Glomerular visceral epithelial cell (primary cell): ENCODE results near the gene MAN2B2.
A peak's percentile ranks its signal among the peaks of the same experiment; 100 is the strongest.
"Not testable (repeated sequence)": the region's sequence is repeated elsewhere in the genome, so short reads cannot be mapped to it uniquely, and the experiment has no call there.

Experiments
- DNase-seq: peaks from one replicate; pipeline ENCODE4 v3.0.0-alpha.2; 2016; ENCODE audit errors: extremely low spot score

MAN2B2 gene

DNA sequence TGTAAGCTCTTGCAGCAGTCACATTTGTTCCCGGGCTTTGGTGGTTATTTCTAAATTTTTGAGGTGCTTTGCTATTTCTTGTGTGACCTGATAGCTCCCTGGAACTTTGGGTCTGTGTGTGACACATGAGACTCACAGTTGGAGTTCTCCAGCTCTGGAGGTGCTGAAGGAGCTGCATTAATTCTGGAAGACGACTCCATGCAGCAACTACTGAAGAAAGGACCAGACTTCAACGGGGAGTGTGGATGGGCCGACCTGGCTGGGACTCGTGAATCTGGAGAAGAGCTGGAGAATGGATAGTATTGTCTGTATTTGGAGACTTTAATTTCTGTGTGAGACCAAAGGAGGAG, 67.0 kb downstream of the MAN2B2 start:
- DNase-seq, result no peak

DNA sequence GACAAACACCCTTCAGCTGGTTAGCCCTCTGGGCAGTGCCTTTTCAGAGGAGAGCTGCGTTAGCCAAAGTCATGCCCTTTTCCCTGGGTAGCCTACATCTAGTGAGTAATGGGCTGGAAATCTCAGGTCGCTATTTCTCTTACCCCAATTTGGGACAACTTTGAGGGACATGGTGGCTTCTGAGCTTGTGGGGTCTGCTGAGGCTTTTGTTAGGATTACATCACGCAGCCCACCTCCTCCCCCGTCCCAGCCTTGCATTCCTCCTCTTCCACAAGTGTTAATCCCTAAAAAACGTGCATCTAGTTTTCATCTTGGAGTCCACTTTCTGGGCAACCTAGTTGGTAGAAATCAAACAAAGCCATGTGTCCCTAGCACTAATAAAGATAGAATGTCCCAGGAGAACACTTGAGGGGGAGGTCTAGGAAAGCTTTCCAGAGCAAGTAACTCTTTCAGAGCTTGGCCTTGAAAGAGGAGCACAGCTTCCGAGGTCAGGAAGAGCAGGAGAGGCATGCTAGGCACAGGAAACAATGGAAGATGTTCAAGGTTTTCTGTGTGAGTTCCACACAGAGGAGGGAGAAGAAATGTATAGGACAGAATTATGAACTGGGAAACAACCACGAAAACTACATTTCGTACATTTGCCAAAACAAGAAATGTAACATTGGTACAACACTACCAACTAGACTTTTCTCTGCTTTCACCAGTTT, 68.3 kb downstream of the MAN2B2 start:
- DNase-seq, result no peak

DNA sequence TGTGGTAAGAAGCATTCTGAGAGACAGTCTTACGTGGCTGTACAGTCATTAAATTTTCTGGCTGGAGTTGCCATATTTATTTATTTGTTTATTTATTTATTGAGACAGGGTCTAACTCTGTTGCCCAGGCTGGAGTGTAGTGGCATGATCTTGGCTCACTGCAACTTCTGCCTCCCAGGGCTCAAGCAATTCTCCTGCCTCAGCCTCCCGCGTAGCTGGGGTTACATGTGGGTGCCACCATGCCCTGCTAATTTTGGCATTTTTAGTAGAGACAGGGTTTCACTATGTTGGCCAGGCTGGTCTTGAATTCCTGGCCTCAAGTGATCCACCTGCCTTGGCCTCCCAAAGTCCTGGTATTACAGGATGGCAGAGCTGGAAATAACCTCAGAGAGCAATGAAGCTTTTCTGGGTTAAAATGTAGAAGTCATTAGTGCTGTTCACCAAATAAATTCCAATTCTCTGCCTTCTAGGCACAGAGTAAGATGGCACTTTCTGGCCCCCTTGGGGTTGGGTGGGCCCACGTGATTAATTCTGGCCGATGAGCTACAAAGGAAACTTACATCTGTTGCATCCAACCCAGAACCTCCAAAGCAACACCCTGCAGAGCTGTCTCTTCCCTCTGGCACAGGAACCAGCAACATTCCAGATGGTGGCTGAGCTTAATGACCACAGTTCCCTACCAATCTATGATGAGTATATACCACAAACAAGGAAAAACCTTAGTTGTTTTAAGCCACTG, 70.0 kb downstream of the MAN2B2 start:
- DNase-seq, result no peak

DNA sequence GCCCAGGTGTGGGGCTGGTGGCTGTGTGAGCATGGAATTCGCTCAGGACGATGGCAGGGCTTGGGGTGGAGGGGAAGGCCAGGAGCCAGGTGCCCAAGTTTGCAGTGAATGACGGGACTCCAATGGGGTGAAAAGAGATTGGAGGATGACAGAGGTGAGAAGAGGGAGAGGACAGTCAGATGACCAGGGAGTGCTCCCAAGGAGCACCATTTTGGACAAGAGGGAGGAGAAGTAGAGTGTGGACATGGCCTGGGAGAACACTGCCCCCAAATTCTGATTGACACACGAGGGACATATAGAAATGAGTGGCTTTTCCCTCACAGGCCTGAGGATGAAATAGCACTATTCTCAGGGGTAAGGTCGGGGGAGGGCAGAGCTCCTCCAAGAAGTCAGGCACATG, 72.2 kb downstream of the MAN2B2 start:
- no peak for DNase-seq

DNA sequence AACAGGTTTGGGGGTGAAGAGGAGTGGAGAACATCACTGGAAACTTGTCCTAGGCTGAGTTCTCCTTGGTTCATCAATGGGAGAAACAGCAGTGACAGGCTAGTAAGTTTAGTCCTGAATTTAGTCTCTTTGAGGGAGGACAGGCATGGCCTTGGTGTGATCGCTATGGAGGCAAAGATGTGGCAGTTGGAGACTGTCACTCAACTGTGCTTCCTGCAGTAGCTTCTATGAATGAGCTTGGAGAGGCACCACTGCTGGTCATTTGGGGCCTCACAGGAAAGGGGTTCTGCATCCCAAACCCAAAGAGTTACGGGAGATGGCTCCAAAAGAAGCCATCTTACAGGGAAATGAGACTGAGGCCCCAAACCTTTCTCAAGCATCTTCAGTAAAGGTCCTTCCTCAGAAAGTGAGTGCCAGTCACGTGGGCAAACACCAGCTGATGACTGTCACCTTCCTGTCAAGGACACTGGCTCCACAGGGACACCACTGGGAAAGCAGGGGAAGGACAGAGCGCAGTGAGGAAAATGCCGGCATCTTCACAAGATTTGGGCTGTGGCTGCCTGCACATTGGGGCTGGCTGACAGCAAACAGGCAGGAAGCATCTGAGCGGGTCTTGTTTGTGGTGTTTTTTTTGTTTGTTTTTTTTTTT, 72.7 kb downstream of the MAN2B2 start:
- DNase-seq, result no peak

GRCh38 chr4:6649216-6649615, 74.2 kb downstream of the MAN2B2 start:
- DNase-seq, result no peak

GRCh38 chr4:6654211-6654610, 79.2 kb downstream of the MAN2B2 start:
- not testable (repeated sequence) for DNase-seq

GRCh38 chr4:6655291-6655690, 80.3 kb downstream of the MAN2B2 start:
- DNase-seq, result not testable (repeated sequence)

DNA sequence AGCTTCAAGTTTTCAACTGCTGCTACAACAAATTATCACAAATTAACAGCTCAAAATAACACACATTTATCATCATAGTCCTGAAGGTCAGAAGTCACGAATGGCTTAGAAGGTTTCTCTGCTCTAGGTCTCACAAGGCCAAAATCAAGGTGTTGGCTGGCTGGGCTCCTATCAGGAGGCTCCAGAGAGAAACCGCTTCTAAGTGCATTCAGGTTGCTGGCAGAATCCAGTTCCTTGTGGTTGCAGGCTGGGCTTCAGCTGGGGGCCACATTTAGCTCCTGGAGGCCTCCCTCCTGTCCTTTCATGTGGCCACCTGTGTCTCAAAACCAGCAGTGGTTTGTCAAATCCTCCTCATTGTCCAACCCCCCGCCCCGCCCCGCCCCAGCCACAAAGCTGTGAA, 80.9 kb downstream of the MAN2B2 start:
- no peak for DNase-seq

DNA sequence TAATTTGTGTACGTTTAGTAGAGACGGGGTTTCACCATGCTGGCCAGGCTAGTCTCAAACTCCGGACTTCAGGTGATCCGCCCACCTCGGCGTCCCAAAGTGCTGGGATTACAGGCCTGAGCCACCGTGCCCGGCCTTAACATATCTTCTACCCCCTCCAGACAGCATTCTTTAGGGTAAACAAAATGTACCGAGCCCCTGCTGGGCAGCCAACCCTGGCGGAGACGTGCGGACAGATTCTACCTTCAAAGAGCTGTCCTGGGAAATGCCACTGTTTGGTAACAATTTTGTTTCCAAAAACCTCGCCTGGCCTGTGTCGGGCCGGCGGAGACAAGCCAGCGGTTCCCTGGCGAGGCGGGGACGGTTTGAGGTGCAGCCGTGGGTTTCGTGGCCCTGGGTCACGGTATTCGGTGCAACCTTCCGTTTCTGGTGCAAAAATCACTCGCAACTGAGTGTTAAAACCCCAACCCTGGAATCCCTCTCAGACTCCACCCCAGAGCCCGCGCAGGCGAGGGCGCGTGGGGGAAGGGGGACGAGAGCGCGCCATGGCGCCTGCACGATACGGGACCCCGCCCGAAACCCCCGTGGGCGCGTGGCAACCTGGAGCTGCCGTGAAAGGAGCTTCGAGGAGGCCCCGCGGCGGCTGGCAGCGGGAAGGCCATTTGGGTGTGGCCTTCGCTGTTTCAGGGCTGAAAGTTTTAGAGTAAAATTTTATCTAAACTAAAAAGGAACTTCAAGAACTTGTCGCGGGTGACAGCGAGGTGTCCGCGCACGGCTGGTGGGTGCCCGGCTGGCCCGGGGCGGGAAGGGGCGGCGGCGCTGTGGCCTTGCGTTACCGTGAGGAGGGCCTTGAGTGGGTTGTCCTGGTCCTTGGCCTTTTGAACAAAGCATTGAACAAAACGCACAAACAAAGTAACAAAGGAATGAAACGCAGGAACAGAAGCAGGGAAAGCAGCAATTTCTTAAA, 82.5 kb downstream of the MAN2B2 start:
- DNase-seq, result no peak

DNA sequence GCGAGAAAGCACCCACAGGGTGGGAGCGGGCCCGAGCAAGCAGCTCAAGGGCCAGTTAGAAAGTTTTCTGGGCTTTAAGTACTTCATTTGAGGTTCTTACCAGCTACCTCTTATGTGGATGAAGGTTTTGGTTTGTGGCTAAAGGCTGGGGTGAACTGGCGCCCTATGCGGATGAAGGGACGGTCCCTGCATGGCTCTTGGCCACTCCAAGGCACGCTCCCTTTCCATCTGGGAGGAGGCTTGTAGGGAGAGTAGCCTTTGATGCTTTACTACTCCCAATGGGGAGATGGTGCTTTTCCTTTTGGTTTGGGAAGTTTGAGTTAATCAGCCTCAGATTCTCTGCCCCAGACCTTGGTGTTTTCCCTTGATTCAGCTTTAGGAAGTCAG, 83.2 kb downstream of the MAN2B2 start:
- DNase-seq, result no peak

- DNase-seq, result peak; percentile 33
These were observed 83.6 kb downstream of the MAN2B2 start for GRCh38 chr4:6658597-6659075.

DNA sequence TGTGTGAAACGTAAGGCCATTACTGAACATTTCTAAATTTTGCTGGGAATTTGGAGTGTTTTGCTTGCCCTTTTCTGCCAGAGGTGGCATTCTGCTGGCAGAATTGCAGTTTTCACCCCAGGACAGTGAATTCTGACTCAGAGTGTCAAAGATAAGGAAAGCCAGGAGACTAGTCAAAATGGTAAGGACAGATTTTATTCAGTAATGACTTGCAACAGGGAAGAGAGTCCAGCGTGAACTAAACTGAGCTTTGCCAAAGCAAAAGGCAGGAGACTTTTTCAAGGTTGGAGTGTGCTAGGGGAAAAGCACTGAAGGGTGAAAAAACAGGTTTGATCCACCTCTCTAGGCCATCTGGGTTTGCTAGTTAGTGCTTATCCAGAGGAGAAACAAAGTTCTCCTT, 84.9 kb downstream of the MAN2B2 start:
- no peak for DNase-seq

GRCh38 chr4:6660430-6660829, 85.4 kb downstream of the MAN2B2 start:
- DNase-seq, result no peak

DNA sequence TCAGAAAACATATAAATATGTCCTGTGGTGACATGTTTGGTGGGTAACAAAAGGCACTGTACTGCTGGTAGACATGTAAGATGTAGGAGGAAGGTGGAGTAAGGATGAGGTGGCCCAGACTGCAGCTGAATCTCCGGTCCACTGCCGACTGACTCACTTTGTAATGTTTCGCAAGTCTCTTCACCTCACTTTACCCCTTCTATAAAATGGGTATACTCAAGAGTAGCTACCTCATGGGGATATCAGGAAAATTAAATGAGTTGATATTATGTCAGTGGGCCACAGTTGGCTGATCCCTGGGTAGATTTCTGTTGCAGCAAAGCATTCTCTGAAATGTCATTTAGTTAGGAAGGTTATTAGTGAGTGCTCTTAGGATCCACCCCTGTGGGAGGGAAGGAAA, 87.6 kb downstream of the MAN2B2 start:
- no peak for DNase-seq

- no peak for DNase-seq
These were observed 88.8 kb downstream of the MAN2B2 start for GRCh38 chr4:6663596-6664393.

- no peak for DNase-seq
These were observed 90.3 kb downstream of the MAN2B2 start for GRCh38 chr4:6665320-6665654.

DNA sequence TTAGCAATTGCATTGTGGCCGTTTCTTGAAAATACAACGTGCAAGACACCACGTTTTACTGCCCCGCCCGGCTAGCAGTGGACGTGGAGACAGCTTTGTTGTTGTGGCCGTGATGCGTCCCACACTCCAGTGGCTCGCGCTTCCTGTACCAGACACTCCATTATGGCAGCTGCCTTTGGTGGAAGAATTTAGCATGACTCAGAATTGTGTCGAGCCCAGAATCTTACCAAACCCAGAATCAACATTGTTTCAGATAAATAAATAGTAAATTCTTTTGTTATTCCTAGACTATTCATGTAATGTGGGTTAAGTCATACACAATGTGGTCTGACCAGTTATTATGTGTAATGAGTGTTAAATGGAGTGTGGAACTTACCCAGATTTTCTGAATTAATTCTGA, 93.4 kb downstream of the MAN2B2 start:
- DNase-seq, result peak; percentile 88

DNA sequence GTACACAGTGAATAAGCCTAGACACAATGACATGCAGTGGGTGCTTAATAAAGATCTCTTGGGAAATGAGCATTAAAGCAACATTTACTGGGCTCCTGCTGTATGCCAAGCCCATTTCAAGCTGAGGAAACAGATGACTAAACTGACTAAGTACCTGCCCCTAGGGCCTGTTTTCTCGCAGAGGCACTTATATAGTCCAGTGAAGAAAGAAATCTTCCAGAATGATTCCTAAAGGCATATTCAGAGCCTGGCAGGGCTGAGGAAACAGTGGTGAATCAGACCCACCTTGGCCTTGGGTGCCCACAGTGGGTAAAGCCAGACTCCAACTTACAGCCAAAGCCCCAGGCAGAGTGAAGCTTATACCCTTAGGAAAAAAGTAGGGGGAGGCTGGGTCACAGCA, 96.7 kb downstream of the MAN2B2 start:
- no peak for DNase-seq

DNA sequence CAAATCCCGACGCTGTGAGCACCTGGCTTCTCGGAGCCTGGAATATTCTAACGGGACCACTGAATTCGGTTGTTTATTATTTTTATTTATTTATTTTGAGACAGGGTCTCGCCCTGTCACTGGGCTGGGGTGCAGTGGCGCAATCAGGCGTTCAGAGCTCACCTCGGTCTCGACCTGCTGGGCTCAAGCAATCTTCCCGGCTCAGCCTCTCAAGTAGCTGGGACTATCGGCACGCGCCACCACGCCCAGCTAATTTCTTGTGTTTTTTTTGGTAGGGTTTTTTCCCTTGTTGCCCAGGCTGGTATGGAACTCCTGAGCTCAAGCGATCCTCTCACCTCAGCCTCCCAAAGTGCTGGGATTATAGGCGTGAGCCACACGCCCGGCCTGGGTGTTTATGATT, 97.1 kb downstream of the MAN2B2 start:
- DNase-seq, result no peak

- not testable (repeated sequence) for DNase-seq
These were observed 97.7 kb downstream of the MAN2B2 start for GRCh38 chr4:6672541-6673190.
